ENCODE data around the gene DDX1. TPM values are rescaled to one million over a fixed set of nuclear protein-coding genes. Genes with fewer than 3 reads are reported as not detected.

The DDX1 gene
- total RNA-seq, 1 donor from 2014 or later: 48.1 TPM

DNA sequence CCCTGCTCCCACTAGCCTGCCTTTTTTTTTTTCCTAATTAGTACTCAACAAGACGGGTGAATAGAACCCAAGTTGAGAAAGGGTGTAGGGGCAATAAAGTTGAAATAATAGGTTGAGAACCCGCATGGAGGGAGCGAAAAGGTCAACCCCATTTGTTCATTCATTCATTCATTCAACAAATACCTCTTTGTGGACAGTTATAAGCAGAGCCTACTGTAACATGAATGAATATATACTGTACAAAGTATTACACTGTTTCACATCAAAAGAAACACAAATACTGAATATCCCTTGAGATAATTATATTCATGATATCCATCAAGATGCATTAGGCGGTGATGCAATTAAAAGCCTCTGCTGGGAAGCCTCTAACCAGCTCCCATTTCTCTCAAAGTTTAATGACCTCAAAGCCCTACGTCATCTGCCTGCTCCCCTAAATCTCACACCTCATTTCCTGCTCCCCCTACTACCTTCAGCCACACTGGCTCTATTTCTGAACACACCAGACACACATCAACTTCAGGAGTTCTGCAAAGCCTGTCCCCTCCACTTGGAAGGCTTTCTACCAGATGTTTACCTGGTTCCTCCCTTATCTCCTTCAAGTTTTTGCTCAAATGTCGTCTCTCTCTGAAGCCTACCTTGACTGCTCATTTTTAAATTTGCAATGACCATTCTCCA lies 29.2 kb upstream of the DDX1 start:
- Histone ChIP-seq H3K9me3 (no peaks in the 10 kb centered on the region), H3K27me3 (no peaks in the 10 kb centered on the region), H3K4me3 (no peak overlapping the region), H3K4me1 (peaks cover 28% of the 10 kb centered on the region), H3K36me3 (no peaks in the 10 kb centered on the region), H3K27ac (no peak overlapping the region)
- intact Hi-C loops (cut with DNase I): no loop called here
- no peak for DNase-seq (ENCODE audit: extremely low spot score in 2 of 2)
- no peak for TF ChIP-seq POLR2A (IDR thresholded peaks at IDR 0.05)
- TF ChIP-seq, protein P1, sequence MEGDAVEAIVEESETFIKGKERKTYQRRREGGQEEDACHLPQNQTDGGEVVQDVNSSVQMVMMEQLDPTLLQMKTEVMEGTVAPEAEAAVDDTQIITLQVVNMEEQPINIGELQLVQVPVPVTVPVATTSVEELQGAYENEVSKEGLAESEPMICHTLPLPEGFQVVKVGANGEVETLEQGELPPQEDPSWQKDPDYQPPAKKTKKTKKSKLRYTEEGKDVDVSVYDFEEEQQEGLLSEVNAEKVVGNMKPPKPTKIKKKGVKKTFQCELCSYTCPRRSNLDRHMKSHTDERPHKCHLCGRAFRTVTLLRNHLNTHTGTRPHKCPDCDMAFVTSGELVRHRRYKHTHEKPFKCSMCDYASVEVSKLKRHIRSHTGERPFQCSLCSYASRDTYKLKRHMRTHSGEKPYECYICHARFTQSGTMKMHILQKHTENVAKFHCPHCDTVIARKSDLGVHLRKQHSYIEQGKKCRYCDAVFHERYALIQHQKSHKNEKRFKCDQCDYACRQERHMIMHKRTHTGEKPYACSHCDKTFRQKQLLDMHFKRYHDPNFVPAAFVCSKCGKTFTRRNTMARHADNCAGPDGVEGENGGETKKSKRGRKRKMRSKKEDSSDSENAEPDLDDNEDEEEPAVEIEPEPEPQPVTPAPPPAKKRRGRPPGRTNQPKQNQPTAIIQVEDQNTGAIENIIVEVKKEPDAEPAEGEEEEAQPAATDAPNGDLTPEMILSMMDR (IDR thresholded peaks at IDR 0.05): no peak
- no peak for TF ChIP-seq POLR2AphosphoS5 (IDR thresholded peaks at IDR 0.05; ENCODE audit: insufficient read depth in 1 of 2, low read depth in 1 of 2)

DNA sequence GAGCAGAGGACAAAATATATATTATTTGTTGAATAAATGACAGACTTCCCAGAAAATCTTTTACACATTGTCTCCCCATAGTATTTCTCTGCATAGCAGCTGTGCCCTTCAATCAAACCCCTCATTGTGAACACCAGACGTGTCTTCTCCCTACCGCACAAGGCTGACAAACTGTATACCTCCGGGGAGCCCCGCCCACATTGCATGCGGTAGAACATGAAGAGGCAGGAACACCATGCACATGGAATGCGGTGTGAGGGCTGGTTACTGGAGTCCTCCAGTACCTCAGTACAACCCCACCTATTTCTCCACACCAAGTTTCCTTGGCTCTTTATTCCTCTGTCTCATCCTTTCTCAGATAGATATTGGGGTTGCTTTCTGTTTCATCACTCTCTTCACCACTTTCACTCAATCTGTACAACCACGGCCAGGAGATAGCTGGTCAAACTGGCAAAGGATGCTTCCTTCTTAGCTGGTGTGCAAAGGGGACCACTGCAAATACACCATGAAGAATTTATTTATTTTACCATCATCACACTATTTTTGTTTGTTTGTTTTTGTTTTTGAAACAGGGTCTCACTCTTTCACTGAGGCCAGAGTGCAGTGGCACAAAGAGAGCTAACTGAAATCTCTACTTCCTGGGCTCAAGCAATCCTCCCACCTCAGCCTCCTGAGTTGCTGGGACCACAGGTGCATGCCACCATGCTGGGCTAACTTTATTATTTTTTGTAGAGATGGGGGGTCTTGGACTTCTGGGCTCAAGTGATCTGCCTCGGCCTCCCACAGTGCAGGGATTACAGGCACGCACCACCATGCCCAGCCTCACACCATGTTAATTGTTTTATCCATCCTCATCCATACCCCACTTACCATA lies 28.2 kb upstream of the DDX1 start:
- H3K27ac ChIP-seq: no peak overlapping the region
- no peaks in the 10 kb centered on the region for H3K27me3 ChIP-seq
- no peak overlapping the region for H3K4me3 ChIP-seq
- DNase-seq (ENCODE audit: extremely low spot score in 2 of 2): no peak
- peaks cover 24% of the 10 kb centered on the region for H3K4me1 ChIP-seq
- no peaks in the 10 kb centered on the region for H3K9me3 ChIP-seq
- TF ChIP-seq POLR2AphosphoS5 (IDR thresholded peaks at IDR 0.05; ENCODE audit: insufficient read depth in 1 of 2, low read depth in 1 of 2) (no peak), POLR2A (IDR thresholded peaks at IDR 0.05) (no peak)
- TF ChIP-seq, protein P1 (IDR thresholded peaks at IDR 0.05): no peak
- intact Hi-C loops (cut with DNase I): no loop called here
- H3K36me3 ChIP-seq: no peaks in the 10 kb centered on the region

DNA sequence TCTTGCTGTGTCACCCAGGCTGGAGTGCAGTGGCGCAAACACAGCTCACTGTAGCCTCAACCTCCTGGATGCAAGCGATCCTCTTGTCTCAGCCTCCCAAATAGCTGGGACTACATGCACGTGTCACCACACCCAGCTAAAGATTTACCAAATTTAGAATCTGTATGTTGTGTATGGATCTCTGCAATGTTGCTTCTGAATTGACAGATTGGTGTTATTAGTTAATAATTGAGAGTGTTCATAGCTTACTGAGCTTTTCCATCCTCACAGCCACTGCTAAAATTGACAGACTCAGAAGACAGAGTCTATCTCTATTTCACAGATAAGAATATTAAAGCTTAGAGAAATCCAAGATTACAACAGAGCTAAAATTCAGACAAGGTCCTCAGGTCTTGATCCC lies 26.3 kb upstream of the DDX1 start:
- Histone ChIP-seq H3K9me3 (no peaks in the 10 kb centered on the region), H3K4me1 (peaks cover 5% of the 10 kb centered on the region), H3K4me3 (no peak overlapping the region), H3K27ac (no peak overlapping the region), H3K27me3 (no peaks in the 10 kb centered on the region), H3K36me3 (no peaks in the 10 kb centered on the region)
- no peak for TF ChIP-seq POLR2A (IDR thresholded peaks at IDR 0.05)
- intact Hi-C loops (cut with DNase I): no loop called here
- no peak for DNase-seq (ENCODE audit: extremely low spot score in 2 of 2)

DNA sequence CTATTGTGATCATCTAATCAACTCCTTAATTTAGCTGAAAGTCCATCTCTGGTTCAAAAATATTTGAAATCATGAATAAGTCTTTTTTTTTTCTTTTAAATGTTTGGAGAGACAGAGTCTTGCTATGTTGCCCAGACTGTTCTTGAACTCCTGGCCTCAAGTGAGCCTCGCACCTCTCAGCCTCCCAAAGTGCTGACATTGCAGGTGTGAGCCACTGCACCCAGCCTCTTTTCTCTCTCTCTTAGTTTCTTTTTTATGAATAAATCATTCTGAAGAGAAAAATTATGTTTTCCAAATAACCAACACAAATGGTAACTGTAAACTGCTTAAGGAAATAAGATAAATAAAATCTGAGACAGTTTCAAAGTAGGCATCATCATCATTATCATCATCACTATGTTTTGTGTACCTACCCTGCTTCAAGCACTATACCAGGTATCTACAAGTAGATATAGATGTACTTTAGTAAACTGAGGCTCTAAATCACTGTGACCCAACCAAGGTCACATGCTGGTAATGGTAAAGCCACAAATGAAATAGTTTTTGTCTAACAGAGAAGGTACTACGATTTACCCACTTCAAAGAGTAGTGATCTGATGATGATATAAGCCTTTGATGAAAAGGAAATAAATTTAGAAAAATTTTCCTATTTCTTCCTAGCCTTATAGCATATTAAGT lies 25.5 kb upstream of the DDX1 start:
- Histone ChIP-seq H3K4me1 (peaks cover 5% of the 10 kb centered on the region), H3K27ac (no peak overlapping the region), H3K9me3 (no peaks in the 10 kb centered on the region), H3K27me3 (no peaks in the 10 kb centered on the region), H3K4me3 (no peak overlapping the region), H3K36me3 (no peaks in the 10 kb centered on the region)
- intact Hi-C loops (cut with DNase I): no loop called here
- TF ChIP-seq, protein P1 (IDR thresholded peaks at IDR 0.05): no peak
- no peak for TF ChIP-seq POLR2A (IDR thresholded peaks at IDR 0.05)
- no peak for TF ChIP-seq POLR2AphosphoS5 (IDR thresholded peaks at IDR 0.05; ENCODE audit: insufficient read depth in 1 of 2, low read depth in 1 of 2)
- DNase-seq (ENCODE audit: extremely low spot score in 2 of 2): no peak

DNA sequence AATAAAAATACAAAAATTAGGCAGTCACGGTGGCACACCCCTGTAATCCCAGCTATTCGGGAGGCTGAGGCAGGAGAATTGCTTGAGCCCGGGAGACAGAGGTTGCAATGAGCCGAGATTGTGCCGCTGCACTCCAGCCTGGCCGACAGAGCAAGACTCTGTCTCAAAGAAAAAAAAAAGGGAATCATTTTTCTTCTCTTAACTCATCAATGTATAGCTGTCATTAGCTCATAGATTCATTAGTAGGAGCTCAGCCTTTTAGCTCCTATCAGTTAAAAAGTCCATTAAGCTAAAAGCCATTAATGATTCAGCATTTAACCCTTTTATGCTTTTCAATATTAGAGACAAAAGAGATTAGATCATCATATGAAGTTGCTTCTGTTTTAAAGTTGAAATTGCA lies 24.8 kb upstream of the DDX1 start:
- no peak for DNase-seq (ENCODE audit: extremely low spot score in 2 of 2)
- intact Hi-C loops (cut with DNase I): no loop called here
- Histone ChIP-seq H3K36me3 (no peaks in the 10 kb centered on the region), H3K9me3 (no peaks in the 10 kb centered on the region), H3K4me1 (peaks cover 4% of the 10 kb centered on the region), H3K27me3 (no peaks in the 10 kb centered on the region), H3K27ac (no peak overlapping the region), H3K4me3 (no peak overlapping the region)
- no peak for TF ChIP-seq POLR2A (IDR thresholded peaks at IDR 0.05)
- TF ChIP-seq POLR2AphosphoS5 (IDR thresholded peaks at IDR 0.05; ENCODE audit: insufficient read depth in 1 of 2, low read depth in 1 of 2): no peak
- TF ChIP-seq, protein P1 (IDR thresholded peaks at IDR 0.05): no peak
